Limb (tissue), 2 donors: ENCODE results near the gene FUBP1.
"Not testable (repeated sequence)": the region's sequence is repeated elsewhere in the genome, so short reads cannot be mapped to it uniquely, and the experiment has no call there.

Experiments used
- DNase-seq, 2 donors: peaks; one replicate each; pipeline ENCODE4 v3.0.0-alpha.2; 2016; ENCODE audit errors: extremely low spot score in 2 of 2

FUBP1 gene, protein sequence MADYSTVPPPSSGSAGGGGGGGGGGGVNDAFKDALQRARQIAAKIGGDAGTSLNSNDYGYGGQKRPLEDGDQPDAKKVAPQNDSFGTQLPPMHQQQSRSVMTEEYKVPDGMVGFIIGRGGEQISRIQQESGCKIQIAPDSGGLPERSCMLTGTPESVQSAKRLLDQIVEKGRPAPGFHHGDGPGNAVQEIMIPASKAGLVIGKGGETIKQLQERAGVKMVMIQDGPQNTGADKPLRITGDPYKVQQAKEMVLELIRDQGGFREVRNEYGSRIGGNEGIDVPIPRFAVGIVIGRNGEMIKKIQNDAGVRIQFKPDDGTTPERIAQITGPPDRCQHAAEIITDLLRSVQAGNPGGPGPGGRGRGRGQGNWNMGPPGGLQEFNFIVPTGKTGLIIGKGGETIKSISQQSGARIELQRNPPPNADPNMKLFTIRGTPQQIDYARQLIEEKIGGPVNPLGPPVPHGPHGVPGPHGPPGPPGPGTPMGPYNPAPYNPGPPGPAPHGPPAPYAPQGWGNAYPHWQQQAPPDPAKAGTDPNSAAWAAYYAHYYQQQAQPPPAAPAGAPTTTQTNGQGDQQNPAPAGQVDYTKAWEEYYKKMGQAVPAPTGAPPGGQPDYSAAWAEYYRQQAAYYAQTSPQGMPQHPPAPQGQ

DNA sequence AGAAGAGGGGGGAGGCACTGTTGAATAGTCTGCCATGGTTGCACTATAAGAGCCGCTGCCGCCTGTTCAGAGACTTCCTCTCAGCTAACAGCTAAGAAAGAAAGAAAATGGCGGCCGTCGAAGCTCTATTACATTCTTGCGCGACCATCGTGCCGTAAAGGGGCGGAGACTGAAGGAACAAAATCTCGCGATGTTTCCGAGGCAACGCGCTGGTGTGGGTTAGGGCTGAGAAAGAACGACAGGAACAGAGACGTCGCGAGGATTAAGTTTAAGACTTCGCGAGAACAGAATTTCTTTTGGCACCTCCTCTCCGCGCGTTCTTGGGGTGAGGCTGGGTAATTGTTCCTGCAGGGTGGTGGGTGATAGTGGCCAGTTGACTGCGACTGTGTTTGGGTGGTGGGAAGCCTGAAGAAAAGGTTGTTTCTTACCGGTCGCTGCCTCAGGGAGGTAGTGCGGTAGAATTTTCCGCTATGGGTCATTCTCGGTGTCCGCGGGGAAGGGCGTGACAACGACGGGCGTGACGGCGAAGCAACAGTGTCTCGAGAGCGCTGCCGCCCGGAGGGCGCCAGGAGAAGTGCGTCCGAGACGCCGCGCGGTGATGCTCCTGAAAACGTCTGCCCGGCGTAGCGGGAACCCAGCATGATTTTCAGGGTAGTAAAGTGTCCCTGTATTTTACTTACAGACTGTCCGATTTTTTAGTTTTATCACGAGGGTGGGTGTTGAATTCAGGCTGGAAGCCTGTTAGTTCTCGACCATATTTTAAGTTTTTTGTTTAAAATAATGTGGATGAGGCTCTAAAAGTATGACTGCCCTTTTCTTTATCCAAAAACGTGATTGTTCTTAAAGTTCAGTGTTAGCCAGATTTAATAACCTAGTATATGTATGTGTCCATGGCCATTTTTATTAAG is at the start of gene FUBP1:
Gene FUBP1, minus strand, starts transcription at position 104 of the 908 bp plus-strand sequence. Its CDS starts 68 bp downstream, at position 36.
- DNase-seq, result peak; percentile 94 to 99

DNA sequence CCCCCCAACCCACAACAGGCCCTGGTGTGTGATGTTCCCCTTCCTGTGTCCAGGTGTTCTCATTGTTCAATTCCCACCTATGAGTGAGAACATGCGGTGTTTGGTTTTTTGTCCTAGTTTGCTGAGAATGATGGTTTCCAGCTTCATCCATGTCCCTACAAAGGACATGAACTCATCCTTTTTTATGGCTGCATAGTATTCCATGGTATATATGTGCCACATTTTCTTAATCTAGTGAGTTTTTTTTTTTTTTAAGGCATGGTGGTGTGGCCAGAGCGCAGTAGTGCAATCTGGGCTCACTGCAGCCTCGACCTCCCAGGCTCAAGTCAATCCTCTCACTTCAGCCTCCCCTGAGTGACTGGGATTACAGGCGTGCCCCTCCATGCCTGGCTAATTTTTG is 42.3 kb upstream of the FUBP1 start:
- DNase-seq, result not testable (repeated sequence)

DNA sequence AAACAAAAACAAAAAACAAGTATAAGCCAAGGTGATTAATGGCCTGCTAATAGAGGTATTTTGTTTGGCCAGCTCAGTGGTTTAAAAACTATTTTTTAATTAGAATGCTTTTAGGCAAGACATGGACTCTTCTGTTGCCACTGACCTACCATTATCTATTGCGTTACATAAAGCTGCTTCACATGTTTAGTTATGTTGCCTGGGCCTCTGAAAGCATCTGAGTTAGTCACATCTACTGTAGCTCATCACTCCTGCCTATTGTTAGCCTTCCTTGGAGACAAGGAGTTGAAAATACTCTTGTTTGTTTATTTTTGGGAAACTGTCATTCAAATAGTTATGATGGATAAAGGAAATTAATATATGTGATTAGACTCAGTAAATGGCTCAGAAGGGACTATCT is 40.2 kb upstream of the FUBP1 start:
- no peak for DNase-seq

DNA sequence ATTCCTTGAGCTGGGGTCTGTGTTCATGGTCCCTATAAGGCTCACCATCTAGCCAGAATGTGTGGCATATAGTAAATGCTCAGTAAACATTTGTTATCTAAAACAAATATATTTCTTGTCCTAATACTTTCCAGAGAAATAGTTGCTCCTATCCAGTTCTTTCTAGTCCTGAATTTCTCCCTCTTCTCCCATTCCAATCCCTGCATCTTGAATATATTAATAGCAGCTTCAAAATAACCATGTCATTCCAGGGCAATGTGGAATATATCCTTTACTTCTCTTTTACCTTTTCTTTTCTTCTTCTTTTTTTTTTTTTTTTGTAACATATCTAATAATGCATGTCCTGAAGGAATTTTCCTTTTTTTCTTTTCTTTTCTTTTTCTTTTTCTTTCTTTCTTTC is 36.3 kb upstream of the FUBP1 start:
- no peak for DNase-seq

DNA sequence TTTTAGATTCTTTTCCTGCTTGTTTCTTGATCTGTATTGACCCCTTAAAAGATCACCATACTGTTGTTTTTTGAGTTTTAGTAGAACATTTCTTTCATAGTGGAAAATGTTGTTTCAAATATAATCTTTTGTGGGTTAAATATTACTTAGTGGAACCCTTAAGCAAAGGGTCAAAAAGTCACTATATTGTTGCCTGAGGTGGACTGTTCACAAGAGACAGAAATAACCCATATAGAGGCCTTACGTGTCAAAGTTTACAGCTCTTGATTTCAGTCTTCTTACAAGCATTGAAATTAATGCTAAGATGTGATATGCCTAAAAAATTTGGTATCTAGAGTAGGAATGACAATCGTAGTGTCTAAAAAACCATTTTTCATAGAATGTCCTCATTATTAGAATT is 32.2 kb upstream of the FUBP1 start:
- no peak for DNase-seq

DNA sequence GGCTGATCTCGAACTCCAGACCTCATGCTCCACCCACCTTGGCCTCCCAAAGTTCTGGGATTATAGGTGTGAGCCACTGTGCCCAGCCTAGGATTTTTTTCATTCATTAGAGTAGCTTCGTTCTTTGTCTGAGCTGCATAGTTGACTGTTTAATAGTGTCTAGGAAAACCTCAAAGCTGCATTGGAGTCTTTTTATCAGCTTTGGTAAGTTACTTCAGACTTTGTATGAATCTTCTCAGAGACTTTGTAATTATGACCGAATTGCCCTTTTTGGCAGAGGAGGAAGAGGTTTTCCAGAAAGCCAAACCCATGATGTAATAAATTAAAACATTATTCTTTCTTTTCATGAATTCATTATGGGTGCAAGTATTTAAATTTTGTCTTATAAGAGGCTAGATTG is 31.0 kb upstream of the FUBP1 start:
- no peak for DNase-seq

- no peak for DNase-seq
Observed at GRCh38 chr1:78009276-78009675, 30.4 kb upstream of the FUBP1 start.

GRCh38 chr1:78007677-78008341 is 28.9 kb upstream of the FUBP1 start:
- no peak for DNase-seq

GRCh38 chr1:78006521-78006920 is 27.6 kb upstream of the FUBP1 start:
- no peak for DNase-seq

- peak; percentile 35 to 92 for DNase-seq
Observed at GRCh38 chr1:78005755-78006154, 26.9 kb upstream of the FUBP1 start.

DNA sequence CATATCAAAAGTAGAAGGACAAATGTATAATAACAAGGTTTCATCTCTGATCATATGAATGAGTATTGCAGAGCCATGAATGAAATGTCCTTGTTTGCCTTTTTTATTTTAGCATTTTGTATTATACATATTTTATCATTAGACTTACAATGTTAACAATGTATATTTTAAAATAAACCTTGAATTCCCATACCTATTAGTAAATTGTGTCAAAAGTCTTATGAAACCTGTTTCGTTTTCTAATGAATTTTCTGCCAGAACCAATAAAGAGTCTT is 26.5 kb upstream of the FUBP1 start:
- DNase-seq, result no peak

GRCh38 chr1:78004719-78005447 is 26.0 kb upstream of the FUBP1 start, which contains the start of gene DNAJB4:
Gene DNAJB4 (plus strand): TSS chr1:78004939. CDS start chr1:78005111, 172 bp downstream.
- DNase-seq, result peak; percentile 72 to 99

- DNase-seq, result peak; percentile 65 to 80
Observed at GRCh38 chr1:78003882-78004718, 25.2 kb upstream of the FUBP1 start.

GRCh38 chr1:78003070-78003746 is 24.3 kb upstream of the FUBP1 start:
- no peak for DNase-seq

- DNase-seq, result not testable (repeated sequence)
Observed at GRCh38 chr1:78000536-78000935, 21.7 kb upstream of the FUBP1 start.

- no peak for DNase-seq
Observed at GRCh38 chr1:77996734-77997133, 17.9 kb upstream of the FUBP1 start.

DNA sequence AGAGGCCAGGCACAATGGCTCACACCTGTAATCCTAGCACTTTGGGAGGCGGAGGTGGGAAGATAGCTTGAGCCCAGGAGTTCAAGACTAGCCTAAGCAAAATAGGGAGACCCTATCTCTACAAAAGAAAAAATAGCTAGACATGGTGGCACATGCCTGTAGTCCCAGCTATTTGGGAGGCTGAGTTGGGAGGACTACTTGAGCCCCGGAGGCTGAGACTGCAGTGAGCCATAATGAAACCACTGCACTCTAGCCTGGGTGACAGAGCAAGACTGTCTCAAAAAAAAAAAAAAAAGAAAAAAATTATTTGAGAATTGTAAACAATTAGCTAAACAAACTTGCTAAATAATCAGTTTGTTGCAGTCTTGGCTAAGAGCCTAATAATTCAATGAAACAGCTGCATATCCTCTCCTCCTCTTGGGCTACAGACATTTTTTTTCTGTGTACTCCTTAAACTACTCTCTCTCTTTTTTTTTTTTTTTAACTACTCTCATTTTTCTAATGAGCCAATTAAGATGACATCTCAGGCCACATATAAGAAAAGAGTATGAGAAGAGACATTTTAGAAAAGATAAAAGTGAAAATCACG is 15.3 kb upstream of the FUBP1 start:
- no peak for DNase-seq

DNA sequence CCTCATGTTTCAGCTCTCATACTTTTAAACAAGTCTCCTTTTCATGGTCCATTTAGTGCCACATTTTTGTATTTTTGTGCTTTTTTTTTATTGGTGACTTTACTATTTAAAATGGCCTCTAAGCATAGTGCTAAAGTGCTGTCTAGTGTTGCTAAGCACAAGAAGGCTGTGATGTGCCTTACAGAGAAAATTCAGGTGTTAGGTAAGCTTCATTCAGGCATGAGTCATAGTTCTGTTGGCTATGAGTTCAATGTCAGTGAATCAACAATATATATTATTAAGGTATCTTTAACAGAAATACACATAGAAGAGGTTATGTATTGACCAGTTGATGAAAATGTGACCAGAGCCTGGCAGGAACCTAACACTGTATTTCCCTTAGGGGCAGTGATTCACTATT is 12.8 kb upstream of the FUBP1 start:
- no peak for DNase-seq

DNA sequence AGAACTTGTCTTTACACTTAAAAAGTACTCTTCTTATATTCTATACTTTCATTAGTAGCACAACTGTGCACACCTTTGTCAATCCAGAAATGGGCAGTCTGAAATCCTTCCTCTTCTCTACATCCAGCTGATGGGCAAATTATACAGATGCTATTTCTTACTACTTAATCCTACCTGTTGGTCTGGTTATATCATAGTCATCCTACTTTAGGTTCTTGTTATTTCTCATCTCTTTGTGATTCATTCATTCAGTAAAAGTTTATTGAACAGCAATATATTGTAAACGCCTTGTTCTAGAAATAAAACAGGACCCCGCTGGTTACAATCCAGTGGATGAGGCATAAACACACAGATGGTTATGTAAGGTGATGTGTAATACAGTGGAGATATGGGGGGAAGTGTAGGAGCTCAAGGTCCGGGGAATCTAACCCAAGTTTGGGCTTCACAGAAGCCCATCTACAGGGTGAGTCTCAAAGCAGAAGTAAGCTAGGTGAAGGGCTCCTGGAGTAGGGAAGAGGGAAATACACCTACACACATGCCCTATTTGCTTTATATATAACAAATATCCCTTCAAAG is 11.8 kb upstream of the FUBP1 start:
- no peak for DNase-seq
